Stimulated activated CD4-positive, alpha-beta T cell treated with anti-CD3 and anti-CD28 coated beads, Interleukin-1b, Interleukin-23, amount 100 ng/mL, for 48 hours (primary cell): Measurements from ENCODE around the gene C2orf68.
"Not testable (repeated sequence)": the region's sequence is repeated elsewhere in the genome, so short reads cannot be mapped to it uniquely, and the experiment has no call there.

Experiments used
- DNase-seq: peaks from one replicate; pipeline ENCODE4 v3.0.0-alpha.2; 2020

The C2orf68 gene

GRCh38 chr2:85579266-85579935, 32.5 kb downstream of the C2orf68 start:
- no peak for DNase-seq

- no peak for DNase-seq
These were observed 33.4 kb downstream of the C2orf68 start for GRCh38 chr2:85578243-85579180.

GRCh38 chr2:85577386-85578242, 34.3 kb downstream of the C2orf68 start, which contains the start of gene VAMP8:
VAMP8 (plus strand) TSS chr2:85577586; CDS start chr2:85577647, 61 bp downstream.
- peak; percentile 64 for DNase-seq

- no peak for DNase-seq
These were observed 34.8 kb downstream of the C2orf68 start for GRCh38 chr2:85577063-85577385.

GRCh38 chr2:85575739-85576138, 36.1 kb downstream of the C2orf68 start:
- DNase-seq, result no peak

- DNase-seq, result no peak
These were observed 45.6 kb downstream of the C2orf68 start for GRCh38 chr2:85566265-85566664.

GRCh38 chr2:85564144-85564563, 47.7 kb downstream of the C2orf68 start:
- DNase-seq, result no peak

GRCh38 chr2:85561280-85562212, 50.3 kb downstream of the C2orf68 start, which contains the start of gene GGCX:
GGCX (minus strand) TSS chr2:85561493; CDS start chr2:85561428, 65 bp downstream.
- DNase-seq, result peak; percentile 95

- DNase-seq, result no peak
These were observed 51.0 kb downstream of the C2orf68 start for GRCh38 chr2:85560812-85561279.

GRCh38 chr2:85560403-85560726, 51.5 kb downstream of the C2orf68 start:
- DNase-seq, result not testable (repeated sequence)

- DNase-seq, result no peak
These were observed 53.7 kb downstream of the C2orf68 start for GRCh38 chr2:85558160-85558559.

GRCh38 chr2:85557130-85557529, 54.7 kb downstream of the C2orf68 start:
- no peak for DNase-seq
